Kidney (tissue), 14 donors: Measurements from ENCODE around the gene TMEM51. TPM values are rescaled to one million over a fixed set of nuclear protein-coding genes. Genes with fewer than 3 reads are reported as not detected.
A peak's percentile ranks its signal among the peaks of the same experiment; 100 is the strongest.

Source experiments
- DNase-seq, 5 donors: peaks; one replicate each; pipeline ENCODE4 v3.0.0-alpha.2; 2013 to 2020
- FAIRE-seq: peaks from 2 replicates; lab custom pipeline; 2012; peaks lifted over from hg19 to GRCh38; lab: Jason Lieb, UNC
- H3K27ac ChIP-seq, 2 donors: one replicate each; pipeline ENCODE4 v1.7.0; 2013; ENCODE audit warnings: low read depth in 2 of 2, low read length in 2 of 2, inconsistent platforms in 1 of 2
- H3K27me3 ChIP-seq: one replicate; pipeline ENCODE4 v1.7.1; 2013; ENCODE audit warnings: low read length, inconsistent platforms; ENCODE audit not compliant: control insufficient read depth, insufficient read depth
- H3K36me3 ChIP-seq, 3 donors: one replicate each; pipeline versions ENCODE4 v1.7.0 to v1.7.1; 2013; ENCODE audit warnings: low read length in 3 of 3, control low read depth in 1 of 3, inconsistent platforms in 1 of 3; ENCODE audit not compliant: insufficient read depth in 3 of 3, control insufficient read depth in 2 of 3
- H3K4me1 ChIP-seq, 3 donors: one replicate each; pipeline versions ENCODE4 v1.7.0 to v1.7.1; 2013; ENCODE audit warnings: low read length in 3 of 3, inconsistent platforms in 1 of 3, low read depth in 1 of 3; ENCODE audit not compliant: control insufficient read depth in 2 of 3, insufficient read depth in 2 of 3
- H3K4me3 ChIP-seq, 3 donors: one replicate each; pipeline versions ENCODE4 v1.7.0 to v1.8.1; 2013; ENCODE audit warnings: low read length in 3 of 3, control low read depth in 1 of 3, inconsistent platforms in 1 of 3
- H3K9ac ChIP-seq, 3 donors: one replicate each; pipeline versions ENCODE4 v1.7.0 to v1.7.1; 2013; ENCODE audit warnings: low read length in 3 of 3, control low read depth in 1 of 3, inconsistent platforms in 1 of 3
- H3K9me3 ChIP-seq, 3 donors: one replicate each; pipeline versions ENCODE4 v1.7.0 to v1.7.1; 2013; ENCODE audit warnings: low read length in 3 of 3, control low read depth in 1 of 3, inconsistent platforms in 1 of 3; ENCODE audit not compliant: control insufficient read depth in 2 of 3, insufficient read depth in 1 of 3
- CTCF ChIP-seq: IDR thresholded peaks from 3 replicates; pipeline ENCODE4 v1.5.1; 2012; ENCODE audit warnings: mild to moderate bottlenecking, moderate library complexity, borderline replicate concordance; ENCODE audit not compliant: insufficient read depth; ENCODE audit errors: extremely low read depth
- intact Hi-C: fragments of 100-400 bp; cut with DNase I; formaldehyde crosslinking; loops from one replicate; pipeline ENCODE4 v1.11.1; 2022
- polyA plus RNA-seq: library from polyadenylated mRNA; stranded (reverse); fragments of 350-450 nt; fragmentation: Illumina TruSeq; extraction: RNeasy Lipid Tissue Mini Kit (QIAGEN cat#74804); gene quantifications from one replicate; pipeline ENCODE4 v1.2.3, GENCODE V29; 2014; ENCODE audit warnings: low read depth, low replicate concordance; ENCODE audit not compliant: insufficient read depth
- total RNA-seq: library from RNA; stranded (reverse); fragmentation: NEBNext Ultra II Directional; extraction: Animal tissue kit (Norgen Biotek cat#: 25700); gene quantifications from one replicate; pipeline ENCODE4 v1.2.1, GENCODE V29; 2021
- donor health status: control.
- donor health status: control.
- donor health status: control.
- donor health status: control.
- donor health status: control.
- donor health status: DM: yes; HTN: yes; CAD: no.
- donor health status: Normal renal cell carcinoma (clear cell type).

TMEM51 gene
- total and polyA plus RNA-seq, 2 donors from 2014 or later: 38.1 to 48.4 TPM

- no peak overlapping the region for H3K27ac ChIP-seq
- intact Hi-C loops: no loop called here
- DNase-seq: no peak
- H3K9ac ChIP-seq: no peak overlapping the region
- no peaks in the 10 kb centered on the region for H3K27me3 ChIP-seq
- no peak for FAIRE-seq
- peaks cover 0 to 16% (median 9%) of the 10 kb centered on the region in 3 donors for H3K4me1 ChIP-seq
- no peaks in the 10 kb centered on the region for H3K9me3 ChIP-seq
- peaks cover 0 to 3% (median 0%) of the 10 kb centered on the region in 3 donors for H3K36me3 ChIP-seq
- no peak for TF ChIP-seq CTCF
- H3K4me3 ChIP-seq: no peak overlapping the region
Observed at GRCh38 chr1:15225461-15225860, 71.9 kb downstream of the TMEM51 start.

DNA sequence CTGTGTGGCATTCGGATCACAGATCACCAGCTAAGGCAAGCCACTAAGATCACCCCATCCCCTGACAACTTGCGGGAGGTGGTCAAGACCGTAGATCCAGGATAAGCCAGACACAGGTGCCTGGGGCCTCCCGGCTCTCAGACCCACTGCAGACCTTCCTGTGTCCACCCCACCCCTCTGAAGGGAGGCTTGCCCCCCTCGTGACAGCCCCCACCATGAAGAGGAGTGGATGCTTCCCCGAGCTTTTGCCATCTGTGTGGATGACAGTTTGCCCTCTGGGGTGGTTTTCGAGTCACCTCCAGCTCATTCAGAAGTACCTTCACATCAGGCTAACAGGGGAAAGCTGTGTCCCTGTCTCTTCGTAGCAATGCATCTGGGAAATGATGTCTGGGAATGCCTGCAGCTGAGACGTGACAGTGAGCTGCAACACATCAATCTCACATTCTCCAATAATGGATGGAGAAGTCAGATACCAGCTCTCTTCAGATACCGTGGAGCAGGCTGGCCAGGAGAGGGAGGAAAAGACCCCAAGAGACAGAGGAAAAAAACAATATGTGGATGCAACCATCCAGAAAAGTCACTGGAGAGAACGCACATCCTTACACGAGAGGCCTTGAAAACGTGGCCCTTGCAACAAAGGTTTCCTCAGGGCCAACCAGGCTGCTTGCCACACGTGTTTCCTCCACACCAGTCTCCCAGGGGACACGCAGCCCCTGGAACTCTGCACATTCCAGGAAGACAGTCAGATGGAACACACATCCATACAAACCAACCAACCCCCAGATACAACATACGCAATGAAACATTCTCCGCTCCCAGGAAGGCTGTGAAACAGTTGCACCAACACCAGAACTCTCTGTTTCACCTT is 73.1 kb downstream of the TMEM51 start:
- peaks cover 0 to 9% (median 5%) of the 10 kb centered on the region in 3 donors for H3K4me1 ChIP-seq
- no peaks in the 10 kb centered on the region for H3K36me3 ChIP-seq
- intact Hi-C loops: no loop called here
- no peaks in the 10 kb centered on the region for H3K9me3 ChIP-seq
- H3K27ac ChIP-seq: no peak overlapping the region
- DNase-seq (peak in 3 of 5 donors; percentile 67 to 77 (median 71)), FAIRE-seq (no peak)
- H3K4me3 ChIP-seq: no peak overlapping the region
- no peaks in the 10 kb centered on the region for H3K27me3 ChIP-seq
- no peak for TF ChIP-seq CTCF
- H3K9ac ChIP-seq: no peak overlapping the region

- Histone ChIP-seq H3K9ac (no peak overlapping the region), H3K4me1 (peaks cover 0 to 5% (median 4%) of the 10 kb centered on the region in 3 donors), H3K27me3 (no peaks in the 10 kb centered on the region), H3K36me3 (no peaks in the 10 kb centered on the region), H3K27ac (no peak overlapping the region), H3K4me3 (no peak overlapping the region), H3K9me3 (no peaks in the 10 kb centered on the region)
- FAIRE-seq (no peak), DNase-seq (no peak)
- intact Hi-C loops: no loop called here
- no peak for TF ChIP-seq CTCF
Observed at GRCh38 chr1:15229707-15230131, 76.2 kb downstream of the TMEM51 start.
